Fibroblast of lung (primary cell): ENCODE measurements around the gene ZFPM1. TPM values are rescaled to one million over a fixed set of nuclear protein-coding genes. Genes with fewer than 3 reads are reported as not detected.

ENCODE experiments used
- DNase-seq, 2 donors: peaks; one replicate each; pipeline versions ENCODE4 v3.0.0 to v3.0.0-alpha.2; 2010; ENCODE audit warnings: low read depth in 2 of 2
- H2AFZ ChIP-seq: 2 replicates; pipeline ENCODE4 v1.5.1; 2012; ENCODE audit warnings: low read length, control low read depth, inconsistent platforms
- H3K27ac ChIP-seq: 2 replicates; pipeline ENCODE4 v1.5.1; 2011; ENCODE audit warnings: low read length, control low read depth; ENCODE audit not compliant: insufficient read depth
- H3K27me3 ChIP-seq: 2 replicates; pipeline ENCODE4 v1.5.1; 2011; ENCODE audit warnings: mild to moderate bottlenecking, low read length; ENCODE audit not compliant: control insufficient read depth, insufficient read depth
- H3K36me3 ChIP-seq: 2 replicates; pipeline ENCODE4 v1.5.1; 2011; ENCODE audit warnings: low read length; ENCODE audit not compliant: control insufficient read depth, insufficient read depth
- H3K4me1 ChIP-seq: 2 replicates; pipeline ENCODE4 v1.5.1; 2011; ENCODE audit warnings: low read length; ENCODE audit not compliant: control insufficient read depth, insufficient read depth; ENCODE audit errors: extremely low read depth
- H3K4me2 ChIP-seq: 2 replicates; pipeline ENCODE4 v1.5.1; 2011; ENCODE audit warnings: low read length, control low read depth; ENCODE audit not compliant: insufficient read depth; ENCODE audit errors: extremely low read depth
- H3K4me3 ChIP-seq, 4 experiments: fragments of 200-600 bp in 1 of 4; sonication (generic) in 1 of 4; replicated peaks in 1 of 4; 2 replicates each; pipeline ENCODE4 v1.5.1; 2011 to 2016; ENCODE audit warnings: low read length in 4 of 4, low read depth in 3 of 4, mild to moderate bottlenecking in 3 of 4, control low read depth in 2 of 4, inconsistent platforms in 1 of 4, mixed read lengths in 1 of 4; ENCODE audit not compliant: insufficient read depth in 1 of 4; ENCODE audit errors: control extremely low read depth in 1 of 4
- H3K79me2 ChIP-seq: 2 replicates; pipeline ENCODE4 v1.5.1; 2012; ENCODE audit warnings: mild to moderate bottlenecking, low read length, inconsistent platforms; ENCODE audit not compliant: control insufficient read depth, insufficient read depth
- H3K9ac ChIP-seq: 2 replicates; pipeline ENCODE4 v1.5.1; 2011; ENCODE audit warnings: mild to moderate bottlenecking, low read length, control low read depth; ENCODE audit not compliant: insufficient read depth
- H3K9me3 ChIP-seq: 2 replicates; pipeline ENCODE4 v1.5.1; 2012; ENCODE audit warnings: low read depth, low read length; ENCODE audit not compliant: control insufficient read depth, insufficient read depth
- H4K20me1 ChIP-seq: 2 replicates; pipeline ENCODE4 v1.5.1; 2011; ENCODE audit warnings: low read length; ENCODE audit not compliant: control insufficient read depth, insufficient read depth; ENCODE audit errors: extremely low read depth
- EZH2 ChIP-seq: IDR thresholded peaks from 2 replicates; pipeline ENCODE4 v1.5.1; 2012; ENCODE audit warnings: low read length, control low read depth, mild to moderate bottlenecking; ENCODE audit errors: missing control alignments
- polyA plus RNA-seq, 2 donors: library from polyadenylated mRNA; depleted of rRNA in 1 of 2; stranded (reverse) in 1 of 2; unstranded in 1 of 2; fragments of >200 nt; gene quantifications; 2 replicates each; pipeline ENCODE4 v1.2.1, GENCODE V29; 2011 to 2012; ENCODE audit warnings: missing spikeins in 1 of 2
- total RNA-seq: library from RNA; depleted of rRNA; stranded (reverse); fragments of >200 nt; gene quantifications from 2 replicates; pipeline ENCODE4 v1.2.1, GENCODE V29; 2014
- TF ChIP-seq, protein P1 (sequence below), 2 donors: IDR thresholded peaks in 1 of 2; conservative IDR thresholded peaks in 1 of 2; 1 replicate in 1 of 2; 2 replicates in 1 of 2; pipeline ENCODE4 v1.5.1; 2011 to 2012; ENCODE audit warnings: low read length in 2 of 2, control low read depth in 1 of 2, inconsistent platforms in 1 of 2, low read depth in 1 of 2, mild to moderate bottlenecking in 1 of 2

ZFPM1 gene
- total and polyA plus RNA-seq, 2 donors (not counting 1 experiment from before 2014, with no cell fraction given), result 0.27 to 1.7 TPM

DNA sequence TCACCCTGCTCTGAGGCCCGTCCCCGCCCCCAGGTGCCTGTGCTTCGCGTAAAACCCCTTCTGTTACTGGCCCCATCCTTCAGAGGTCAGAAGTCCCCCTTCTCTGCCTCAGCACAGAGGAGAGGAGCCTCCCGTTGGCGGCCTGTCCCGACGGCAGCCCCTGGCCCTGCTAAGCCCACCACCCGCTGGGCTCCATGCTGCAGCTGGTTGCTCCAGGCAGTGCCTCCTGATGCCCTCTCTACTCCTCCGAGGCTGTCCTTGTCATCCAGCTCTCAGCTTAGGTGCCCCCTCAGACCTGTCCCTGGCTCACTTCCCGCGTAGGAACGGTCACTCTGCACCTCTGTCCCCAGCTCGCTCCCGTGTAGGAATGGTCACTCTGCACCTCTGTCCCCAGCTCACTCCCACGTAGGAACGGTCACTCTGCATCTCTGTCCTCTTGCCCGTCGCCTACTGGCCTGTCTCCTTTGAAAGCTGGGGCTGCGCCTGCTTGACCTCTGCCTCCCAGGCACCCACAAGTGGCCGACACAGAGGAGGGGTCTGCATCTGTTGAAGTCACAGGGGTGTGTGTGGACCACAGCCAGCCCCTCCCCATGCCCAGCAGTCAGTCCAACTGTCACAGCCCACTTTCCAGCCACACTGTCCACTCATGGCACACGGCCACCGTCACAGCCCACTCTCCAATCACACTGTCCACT is 85.4 kb downstream of the ZFPM1 start:
- Histone ChIP-seq H2AFZ (no peak overlapping the region), H4K20me1 (no peaks in the 10 kb centered on the region), H3K4me2 (no peak overlapping the region), H3K79me2 (no peaks in the 10 kb centered on the region), H3K36me3 (peaks cover 5% of the 10 kb centered on the region), H3K27ac (no peak overlapping the region), H3K27me3 (peaks cover 30% of the 10 kb centered on the region), H3K4me3 (no peak overlapping the region), H3K9ac (no peak overlapping the region), H3K9me3 (no peaks in the 10 kb centered on the region), H3K4me1 (peaks cover 5% of the 10 kb centered on the region)
- TF ChIP-seq, protein P1, sequence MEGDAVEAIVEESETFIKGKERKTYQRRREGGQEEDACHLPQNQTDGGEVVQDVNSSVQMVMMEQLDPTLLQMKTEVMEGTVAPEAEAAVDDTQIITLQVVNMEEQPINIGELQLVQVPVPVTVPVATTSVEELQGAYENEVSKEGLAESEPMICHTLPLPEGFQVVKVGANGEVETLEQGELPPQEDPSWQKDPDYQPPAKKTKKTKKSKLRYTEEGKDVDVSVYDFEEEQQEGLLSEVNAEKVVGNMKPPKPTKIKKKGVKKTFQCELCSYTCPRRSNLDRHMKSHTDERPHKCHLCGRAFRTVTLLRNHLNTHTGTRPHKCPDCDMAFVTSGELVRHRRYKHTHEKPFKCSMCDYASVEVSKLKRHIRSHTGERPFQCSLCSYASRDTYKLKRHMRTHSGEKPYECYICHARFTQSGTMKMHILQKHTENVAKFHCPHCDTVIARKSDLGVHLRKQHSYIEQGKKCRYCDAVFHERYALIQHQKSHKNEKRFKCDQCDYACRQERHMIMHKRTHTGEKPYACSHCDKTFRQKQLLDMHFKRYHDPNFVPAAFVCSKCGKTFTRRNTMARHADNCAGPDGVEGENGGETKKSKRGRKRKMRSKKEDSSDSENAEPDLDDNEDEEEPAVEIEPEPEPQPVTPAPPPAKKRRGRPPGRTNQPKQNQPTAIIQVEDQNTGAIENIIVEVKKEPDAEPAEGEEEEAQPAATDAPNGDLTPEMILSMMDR (conservative IDR thresholded peaks at IDR 0.05 in 1 of 2, IDR thresholded peaks at IDR 0.05 in 1 of 2; ENCODE audit: low read depth in 1 of 2, low read length in 2 of 2), result no peak
- peak; percentile 58 for TF ChIP-seq EZH2
- no peak for DNase-seq

DNA sequence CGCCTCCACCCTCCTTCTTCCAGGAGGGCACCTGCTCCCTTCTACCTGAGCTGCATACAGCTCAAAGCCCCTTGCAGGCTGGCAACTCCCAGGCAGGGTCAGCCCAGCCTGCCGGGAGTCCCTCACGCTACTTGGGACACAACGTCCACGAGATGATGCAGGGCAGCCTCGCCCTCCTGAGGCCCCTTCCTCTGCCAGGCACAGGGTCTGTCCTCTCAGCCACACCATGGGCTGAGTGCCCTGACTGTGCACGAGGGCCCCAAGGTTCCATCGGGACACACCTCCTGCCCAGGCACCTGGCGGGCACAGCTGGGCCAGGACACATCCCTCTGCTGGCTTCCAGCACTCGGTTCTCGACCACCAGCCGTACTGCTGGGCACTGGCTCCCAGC is 86.2 kb downstream of the ZFPM1 start:
- H4K20me1 ChIP-seq, result no peaks in the 10 kb centered on the region
- H2AFZ ChIP-seq, result no peak overlapping the region
- H3K27me3 ChIP-seq, result peaks cover 30% of the 10 kb centered on the region
- no peak overlapping the region for H3K9ac ChIP-seq
- H3K4me3 ChIP-seq, result no peak overlapping the region
- H3K79me2 ChIP-seq, result no peaks in the 10 kb centered on the region
- H3K27ac ChIP-seq, result no peak overlapping the region
- H3K4me1 ChIP-seq, result peaks cover 5% of the 10 kb centered on the region
- TF ChIP-seq, protein P1 (conservative IDR thresholded peaks at IDR 0.05 in 1 of 2, IDR thresholded peaks at IDR 0.05 in 1 of 2; ENCODE audit: low read depth in 1 of 2, low read length in 2 of 2), result no peak
- peak; percentile 41 for TF ChIP-seq EZH2
- H3K4me2 ChIP-seq, result no peak overlapping the region
- DNase-seq, result no peak
- H3K36me3 ChIP-seq, result peaks cover 5% of the 10 kb centered on the region
- no peaks in the 10 kb centered on the region for H3K9me3 ChIP-seq

DNA sequence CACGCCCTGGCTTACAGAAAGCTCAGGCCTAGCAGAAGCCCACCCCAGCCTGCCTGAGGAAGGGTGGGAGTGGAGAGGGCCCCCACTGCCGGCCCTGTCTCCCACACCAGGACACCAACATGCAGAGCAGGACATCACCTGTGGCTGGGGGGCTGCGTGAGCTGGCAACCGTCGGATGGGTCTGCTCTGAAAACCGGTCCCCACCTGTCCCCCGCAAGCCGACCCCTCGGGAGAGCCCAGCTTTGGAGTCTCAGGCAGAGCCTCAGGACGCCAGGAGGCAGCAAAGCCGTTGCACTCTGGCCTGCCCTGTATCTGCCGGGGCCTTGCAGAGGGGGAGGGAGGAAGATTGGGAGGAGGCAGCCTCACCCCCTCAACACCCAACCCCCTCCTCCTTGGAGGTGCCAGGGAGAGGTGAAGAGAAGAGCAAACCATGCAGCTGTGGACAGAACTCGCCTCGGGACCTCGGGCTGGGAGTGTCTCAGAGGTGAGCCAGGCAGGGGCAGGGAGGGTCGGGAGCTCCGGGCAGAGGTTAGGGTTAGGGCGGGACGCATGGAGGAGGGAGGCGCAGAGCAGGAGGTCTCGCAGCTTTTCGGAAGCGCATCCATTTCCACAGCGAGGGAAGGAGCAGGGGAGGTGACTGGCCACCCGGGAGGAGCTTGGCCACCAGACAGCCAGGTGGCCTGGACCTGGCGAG is 86.7 kb downstream of the ZFPM1 start:
- H3K79me2 ChIP-seq, result no peaks in the 10 kb centered on the region
- no peaks in the 10 kb centered on the region for H3K9me3 ChIP-seq
- H3K9ac ChIP-seq, result no peak overlapping the region
- peaks cover 5% of the 10 kb centered on the region for H3K4me1 ChIP-seq
- TF ChIP-seq, protein P1 (conservative IDR thresholded peaks at IDR 0.05 in 1 of 2, IDR thresholded peaks at IDR 0.05 in 1 of 2; ENCODE audit: low read depth in 1 of 2, low read length in 2 of 2), result no peak
- peak; percentile 50 for TF ChIP-seq EZH2
- H2AFZ ChIP-seq, result no peak overlapping the region
- no peaks in the 10 kb centered on the region for H4K20me1 ChIP-seq
- no peak overlapping the region for H3K4me3 ChIP-seq
- H3K4me2 ChIP-seq, result no peak overlapping the region
- peaks cover 30% of the 10 kb centered on the region for H3K27me3 ChIP-seq
- DNase-seq, result no peak
- H3K36me3 ChIP-seq, result peaks cover 5% of the 10 kb centered on the region
- H3K27ac ChIP-seq, result no peak overlapping the region
